Type B pancreatic cell (in vitro differentiated cells): Measurements from ENCODE around the gene PDE9A. TPM values are rescaled to one million over a fixed set of nuclear protein-coding genes. Genes with fewer than 3 reads are reported as not detected.

Experiments
- DNase-seq: peaks from one replicate; pipeline ENCODE4 v3.0.0; 2021; ENCODE audit warnings: mixed read lengths; ENCODE audit not compliant: unreplicated experiment; ENCODE audit errors: extremely low spot score
- H3K27ac Mint-ChIP-seq: 2 replicates; pipeline ENCODE4 v1.8.0; 2021; ENCODE audit warnings: mild to moderate bottlenecking, mixed read lengths
- H3K27me3 Mint-ChIP-seq: 2 replicates; pipeline ENCODE4 v1.8.0; 2021; ENCODE audit warnings: mixed read lengths
- H3K36me3 Mint-ChIP-seq: 2 replicates; pipeline ENCODE4 v1.8.0; 2021; ENCODE audit warnings: mixed read lengths
- H3K4me1 Mint-ChIP-seq: one replicate; pipeline ENCODE4 v1.8.0; 2021; ENCODE audit warnings: mixed read lengths; ENCODE audit not compliant: unreplicated experiment
- H3K4me3 Mint-ChIP-seq: 2 replicates; pipeline ENCODE4 v1.8.0; 2021; ENCODE audit warnings: mild to moderate bottlenecking, mixed read lengths
- H3K9me3 Mint-ChIP-seq: 2 replicates; pipeline ENCODE4 v1.8.0; 2021; ENCODE audit warnings: mixed read lengths
- total RNA-seq: library from RNA; stranded (reverse); gene quantifications from 2 replicates; pipeline ENCODE4 v1.2.1, GENCODE V29; 2021; ENCODE audit warnings: low replicate concordance
- TF ChIP-seq, protein P1 (sequence below): fragments of 200-600 bp; sonication (generic); conservative IDR thresholded peaks from 2 replicates; pipeline ENCODE4 v1.5.0; 2021; ENCODE audit warnings: antibody characterized with exemption, mild to moderate bottlenecking

PDE9A gene
- total RNA-seq, 1 donor from 2014 or later, result 18.6 TPM

- no peaks in the 10 kb centered on the region for H3K9me3 Mint-ChIP-seq
- H3K4me3 Mint-ChIP-seq, result no peak overlapping the region
- DNase-seq, result no peak
- H3K27ac Mint-ChIP-seq, result no peak overlapping the region
- no peaks in the 10 kb centered on the region for H3K4me1 Mint-ChIP-seq
- H3K27me3 Mint-ChIP-seq, result peaks cover 17% of the 10 kb centered on the region
- TF ChIP-seq, protein P1, sequence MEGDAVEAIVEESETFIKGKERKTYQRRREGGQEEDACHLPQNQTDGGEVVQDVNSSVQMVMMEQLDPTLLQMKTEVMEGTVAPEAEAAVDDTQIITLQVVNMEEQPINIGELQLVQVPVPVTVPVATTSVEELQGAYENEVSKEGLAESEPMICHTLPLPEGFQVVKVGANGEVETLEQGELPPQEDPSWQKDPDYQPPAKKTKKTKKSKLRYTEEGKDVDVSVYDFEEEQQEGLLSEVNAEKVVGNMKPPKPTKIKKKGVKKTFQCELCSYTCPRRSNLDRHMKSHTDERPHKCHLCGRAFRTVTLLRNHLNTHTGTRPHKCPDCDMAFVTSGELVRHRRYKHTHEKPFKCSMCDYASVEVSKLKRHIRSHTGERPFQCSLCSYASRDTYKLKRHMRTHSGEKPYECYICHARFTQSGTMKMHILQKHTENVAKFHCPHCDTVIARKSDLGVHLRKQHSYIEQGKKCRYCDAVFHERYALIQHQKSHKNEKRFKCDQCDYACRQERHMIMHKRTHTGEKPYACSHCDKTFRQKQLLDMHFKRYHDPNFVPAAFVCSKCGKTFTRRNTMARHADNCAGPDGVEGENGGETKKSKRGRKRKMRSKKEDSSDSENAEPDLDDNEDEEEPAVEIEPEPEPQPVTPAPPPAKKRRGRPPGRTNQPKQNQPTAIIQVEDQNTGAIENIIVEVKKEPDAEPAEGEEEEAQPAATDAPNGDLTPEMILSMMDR, result no peak
- H3K36me3 Mint-ChIP-seq, result no peaks in the 10 kb centered on the region
Observed at GRCh38 chr21:42615924-42616323, 37.5 kb upstream of the PDE9A start.

DNA sequence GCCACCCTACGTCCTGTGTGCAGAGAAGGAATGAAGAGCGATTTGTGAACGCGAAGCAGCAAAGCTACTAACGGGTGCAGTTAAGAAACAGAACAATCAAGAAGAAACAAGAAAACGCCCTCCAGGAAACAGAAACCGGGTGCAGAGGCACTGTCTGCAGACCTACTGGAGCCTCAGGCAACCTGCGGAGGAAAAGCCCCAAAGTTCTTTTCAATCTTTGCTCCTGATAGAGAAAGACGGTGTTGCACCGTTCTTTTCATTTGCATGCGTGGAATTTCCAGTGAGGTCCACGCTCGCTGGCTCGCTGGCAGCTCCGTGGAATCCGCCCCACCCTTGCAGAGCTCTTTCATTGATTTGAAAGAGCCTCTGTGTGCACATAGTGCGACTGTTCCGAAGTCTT is 37.0 kb upstream of the PDE9A start:
- no peak for DNase-seq
- Mint-ChIP-seq H3K27me3 (peaks cover 21% of the 10 kb centered on the region), H3K36me3 (no peaks in the 10 kb centered on the region), H3K4me3 (no peak overlapping the region), H3K9me3 (no peaks in the 10 kb centered on the region), H3K27ac (no peak overlapping the region), H3K4me1 (peaks cover 3% of the 10 kb centered on the region)
- TF ChIP-seq, protein P1, result no peak

DNA sequence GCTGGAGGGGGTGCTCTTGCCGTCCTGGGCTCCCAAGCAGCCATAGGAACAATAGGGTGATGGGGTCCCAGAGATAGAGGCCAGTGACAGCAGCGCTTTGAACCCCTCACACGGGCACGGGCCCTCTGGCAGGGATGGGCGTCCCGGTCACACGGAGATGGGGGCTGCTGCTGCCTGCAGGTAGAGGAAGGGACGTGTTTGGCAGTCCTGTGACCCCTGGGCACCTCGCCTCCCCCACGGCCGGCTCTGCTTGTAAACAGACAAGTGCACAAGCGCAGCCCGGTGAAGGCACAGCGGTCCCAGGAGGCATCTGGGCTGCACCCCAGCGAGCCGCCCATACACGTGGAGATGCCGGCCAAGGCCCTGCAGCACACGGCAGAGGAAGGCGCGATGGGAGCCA is 36.5 kb upstream of the PDE9A start:
- Mint-ChIP-seq H3K4me1 (peaks cover 8% of the 10 kb centered on the region), H3K27me3 (peaks cover 21% of the 10 kb centered on the region), H3K36me3 (no peaks in the 10 kb centered on the region), H3K4me3 (no peak overlapping the region), H3K27ac (no peak overlapping the region), H3K9me3 (no peaks in the 10 kb centered on the region)
- TF ChIP-seq, protein P1, result no peak
- no peak for DNase-seq

DNA sequence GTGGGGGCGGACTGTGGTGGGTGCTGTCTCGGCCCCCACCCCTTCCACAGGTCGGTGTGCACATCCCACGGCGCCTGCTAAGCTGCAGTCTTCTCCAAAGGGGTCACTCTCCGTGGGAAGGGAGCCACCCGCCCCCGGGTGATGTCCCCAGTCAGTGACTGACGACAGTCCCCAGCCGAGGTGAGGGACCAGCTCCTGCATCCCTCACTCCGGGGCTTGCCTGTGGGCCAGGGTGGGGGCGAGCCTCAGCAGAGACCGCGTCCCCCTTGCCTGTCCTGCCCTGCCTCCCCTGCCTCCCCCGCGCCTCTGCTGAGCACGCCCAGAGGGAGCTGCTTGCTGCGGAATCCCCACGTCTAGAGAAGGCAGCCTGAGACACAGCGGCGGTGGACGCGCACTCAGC is 35.9 kb upstream of the PDE9A start:
- TF ChIP-seq, protein P1, result no peak
- Mint-ChIP-seq H3K9me3 (no peaks in the 10 kb centered on the region), H3K4me1 (peaks cover 12% of the 10 kb centered on the region), H3K4me3 (no peak overlapping the region), H3K27me3 (peaks cover 21% of the 10 kb centered on the region), H3K27ac (no peak overlapping the region), H3K36me3 (no peaks in the 10 kb centered on the region)
- DNase-seq, result no peak

DNA sequence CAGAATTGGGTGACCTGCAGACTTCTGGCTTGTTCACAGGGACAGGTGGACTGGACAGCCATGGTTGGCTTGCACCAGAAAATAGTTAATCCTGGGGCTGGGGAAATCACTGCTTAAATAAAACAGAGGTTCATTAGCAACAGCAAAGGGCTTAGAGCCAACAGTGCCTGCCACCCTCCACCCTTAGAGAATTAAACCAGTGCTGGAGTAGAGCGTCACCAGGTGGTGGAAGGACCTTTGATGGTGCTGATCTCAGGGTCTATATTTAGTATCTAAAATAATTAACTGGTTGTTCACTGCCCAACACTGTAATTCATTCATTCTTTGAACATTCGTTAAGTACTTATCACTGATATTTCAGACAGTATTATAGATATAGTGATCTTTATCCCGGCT is 34.7 kb upstream of the PDE9A start:
- DNase-seq, result no peak
- Mint-ChIP-seq H3K27ac (no peak overlapping the region), H3K4me1 (peaks cover 14% of the 10 kb centered on the region), H3K4me3 (no peak overlapping the region), H3K27me3 (peaks cover 23% of the 10 kb centered on the region), H3K9me3 (no peaks in the 10 kb centered on the region), H3K36me3 (no peaks in the 10 kb centered on the region)
- TF ChIP-seq, protein P1, result no peak

GRCh38 chr21:42619166-42619565 is 34.3 kb upstream of the PDE9A start:
- H3K9me3 Mint-ChIP-seq, result no peaks in the 10 kb centered on the region
- peaks cover 25% of the 10 kb centered on the region for H3K27me3 Mint-ChIP-seq
- DNase-seq, result no peak
- no peak overlapping the region for H3K27ac Mint-ChIP-seq
- no peaks in the 10 kb centered on the region for H3K36me3 Mint-ChIP-seq
- TF ChIP-seq, protein P1, result no peak
- peaks cover 14% of the 10 kb centered on the region for H3K4me1 Mint-ChIP-seq
- H3K4me3 Mint-ChIP-seq, result no peak overlapping the region
